Panc1 (cell line): ENCODE data around the gene POLR2F.

Experiments used
- CTCF ChIP-seq: fragments of 450-650 bp; IDR thresholded peaks from 2 replicates; pipeline ENCODE4 v1.5.1; 2017; ENCODE audit warnings: mild to moderate bottlenecking
- POLR2AphosphoS5 ChIP-seq: IDR thresholded peaks from 2 replicates; pipeline ENCODE4 v1.6.1; 2012; ENCODE audit warnings: mild to moderate bottlenecking, low read depth, low read length, moderate library complexity
- REST ChIP-seq, 2 experiments: IDR thresholded peaks; 2 replicates each; pipeline ENCODE4 v1.6.1; 2011 to 2012; ENCODE audit warnings: low read depth in 2 of 2, control low read depth in 1 of 2, low read length in 1 of 2, mild to moderate bottlenecking in 1 of 2, moderate library complexity in 1 of 2; ENCODE audit not compliant: insufficient read depth in 1 of 2
- SIN3A ChIP-seq: IDR thresholded peaks from 2 replicates; pipeline ENCODE4 v1.6.1; 2012; ENCODE audit warnings: low read depth, mild to moderate bottlenecking, low read length, moderate library complexity, borderline replicate concordance; ENCODE audit not compliant: insufficient read depth

- TF ChIP-seq CTCF = no peak
- no peak for TF ChIP-seq REST (IDR thresholded peaks at IDR 0.05; ENCODE audit: insufficient read depth in 1 of 2, low read depth in 2 of 2, low read length in 1 of 2)
- TF ChIP-seq SIN3A = no peak
- TF ChIP-seq POLR2AphosphoS5 = no peak
These were observed 30.6 kb downstream of the POLR2F start, which contains the start of gene SOX10 for GRCh38 chr22:37983860-37984791.
